ENCODE data around the gene RCOR3.

DNA sequence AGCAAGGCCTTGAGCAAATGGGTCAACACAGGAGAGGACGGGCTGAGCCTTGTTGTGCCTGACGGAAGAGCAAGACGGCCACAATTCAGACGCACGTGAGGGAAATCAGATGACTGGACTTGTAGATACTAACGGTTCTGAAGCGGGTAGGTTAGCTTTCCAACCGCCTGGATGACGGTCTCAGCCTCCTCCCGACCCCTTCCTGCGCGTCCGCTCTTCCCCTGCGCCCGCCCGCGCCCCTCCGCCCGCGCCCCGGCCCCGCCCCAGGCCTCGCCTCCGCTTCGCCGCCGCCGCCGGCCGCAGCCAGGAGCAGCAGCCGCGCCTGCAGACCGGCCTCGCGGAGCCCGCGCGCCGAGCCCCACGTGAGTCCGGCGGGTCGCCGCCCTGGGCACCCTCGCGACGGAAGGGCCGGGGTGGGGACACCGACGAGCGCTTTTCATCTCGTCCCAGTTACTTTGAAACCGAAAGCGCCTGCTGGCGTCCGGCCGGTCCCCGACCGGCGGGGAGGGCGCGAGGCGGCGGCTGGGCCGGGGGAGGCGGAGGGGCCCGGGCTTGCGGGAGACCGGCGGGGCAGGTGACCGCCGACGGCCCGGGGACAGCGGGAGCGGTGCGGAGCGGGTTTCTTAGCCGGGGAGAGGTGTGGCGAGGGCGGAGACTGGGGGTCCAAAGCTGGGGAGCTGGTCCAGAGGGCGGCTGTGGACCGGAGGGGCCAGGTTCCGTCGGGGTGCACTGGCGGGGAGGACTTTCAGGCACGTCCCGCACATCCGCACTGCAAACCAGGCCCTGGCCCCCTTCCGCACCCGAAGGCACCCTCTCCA, 67.6 kb downstream of the RCOR3 start, which contains the start of gene TRAF5:
- TF ChIP-seq POLR2A (IDR thresholded peaks at IDR 0.05) (peak in 1 of 2 donors; percentile 9), CTCF (IDR thresholded peaks at IDR 0.05) (no peak)

Measured in tibial nerve (tissue), 3 donors.